Right lobe of liver (tissue), 6 donors: ENCODE results near the gene B3GNT4. TPM values are rescaled to one million over a fixed set of nuclear protein-coding genes. Genes with fewer than 3 reads are reported as not detected.

Experiments used
- ATAC-seq, 4 donors: fragments of 200-7000 bp; cut with Tn5 transposase; one replicate each; pipeline ENCODE4 v1.9.1; 2020; ENCODE audit warnings: mild to moderate bottlenecking in 4 of 4, moderate library complexity in 4 of 4
- DNase-seq, 3 donors: peaks; one replicate each; pipeline ENCODE4 v3.0.0-alpha.2; 2020
- H3K27ac ChIP-seq, 3 donors: fragments of 200-600 bp; one replicate each; pipeline ENCODE4 v1.8.0; 2022
- H3K27me3 ChIP-seq, 2 donors: fragments of 200-600 bp; one replicate each; pipeline ENCODE4 v1.8.0; 2022
- H3K36me3 ChIP-seq, 4 donors: fragments of 200-600 bp; sonication (generic) in 1 of 4; one replicate each; pipeline versions ENCODE4 v1.5.1 to v1.8.0; 2017 to 2022; ENCODE audit warnings: control low read depth in 1 of 4
- H3K4me1 ChIP-seq, 4 donors: fragments of 200-600 bp; sonication (generic) in 1 of 4; one replicate each; pipeline versions ENCODE4 v1.5.1 to v1.8.0; 2017 to 2022; ENCODE audit warnings: control low read depth in 1 of 4
- H3K4me3 ChIP-seq, 3 donors: fragments of 200-600 bp; one replicate each; pipeline ENCODE4 v1.8.0; 2022
- H3K9me3 ChIP-seq, 4 donors: fragments of 200-600 bp; sonication (generic) in 1 of 4; one replicate each; pipeline versions ENCODE4 v1.5.1 to v1.8.0; 2017 to 2022; ENCODE audit warnings: control low read depth in 1 of 4
- CTCF ChIP-seq, 4 donors: fragments of 200-600 bp in 3 of 4; fragments of 450-650 bp in 1 of 4; IDR thresholded peaks; one replicate each; pipeline versions ENCODE4 v1.5.1 to v1.8.0; 2016 to 2022; ENCODE audit warnings: antibody characterized with exemption in 4 of 4, mild to moderate bottlenecking in 2 of 4
- POLR2A ChIP-seq: fragments of 450-650 bp; IDR thresholded peaks from one replicate; pipeline ENCODE4 v1.6.1; 2017; ENCODE audit warnings: antibody characterized with exemption, mild to moderate bottlenecking
- WGBS: methylation state at CpG from one replicate; pipeline ENCODE4 v1.1.6; 2018; ENCODE audit warnings: low coverage, low lambda C conversion rate; ENCODE audit not compliant: insufficient coverage; ENCODE audit errors: missing lambda C conversion rate; 5-methylcytosine and 5-hydroxymethylcytosine counted together
- intact Hi-C, 2 donors: fragments of 100-400 bp; cut with DNase I; formaldehyde crosslinking; loops; one replicate each; pipeline versions ENCODE4 v1.11.2 to v1.14.1; 2022
- total RNA-seq, 6 experiments: library from RNA; depleted of rRNA in 2 of 6; stranded (reverse); fragments of >200 nt in 2 of 6; fragmentation: NEBNext Ultra II Directional in 3 of 6; extraction: Animal tissue kit (Norgen Biotek cat#: 25700) in 3 of 6; gene quantifications; one replicate each; pipeline versions ENCODE4 v1.1.0 to v1.2.4, GENCODE V29; 2016 to 2023
- donor health status: DM: no; HTN: yes; CAD: no.
- donor health status: DM: no; HTN: no; CAD: no.
- donor health status: DM: no; HTN: no; CAD: no.
- donor health status: DM: no; HTN: yes; CAD: no.
- donor health status: DM: no; HTN: yes; CAD: no.

Gene B3GNT4
- total RNA-seq, 6 experiments from 2014 or later: 0.42 to 0.43 TPM; not detected in 4

- 87% methylated on average over 3 of the region's 7 CpGs for WGBS
- Histone ChIP-seq H3K4me1 (peaks cover 0 to 19% (median 0%) of the 10 kb centered on the region in 4 donors), H3K4me3 (peak overlapping the region in 1 of 3 donors; percentile 29), H3K27ac (peak overlapping the region in 2 of 3 donors; percentile 49 to 53), H3K36me3 (no peaks in the 10 kb centered on the region), H3K9me3 (no peaks in the 10 kb centered on the region), H3K27me3 (no peaks in the 10 kb centered on the region)
- ATAC-seq: no peak
- DNase-seq: no peak
- intact Hi-C loops: no loop called here
- no peak for TF ChIP-seq POLR2A
- no peak for TF ChIP-seq CTCF (IDR thresholded peaks at IDR 0.05)
Measured at GRCh38 chr12:122185079-122185478, 18.4 kb upstream of the B3GNT4 start.

GRCh38 chr12:122185494-122186082, 17.9 kb upstream of the B3GNT4 start:
- Histone ChIP-seq H3K9me3 (no peaks in the 10 kb centered on the region), H3K4me1 (peaks cover 0 to 19% (median 0%) of the 10 kb centered on the region in 4 donors), H3K27ac (peak overlapping the region in 2 of 3 donors; percentile 49 to 53), H3K4me3 (peak overlapping the region in 1 of 3 donors; percentile 29), H3K36me3 (no peaks in the 10 kb centered on the region), H3K27me3 (no peaks in the 10 kb centered on the region)
- 25% methylated on average over 2 of the region's 10 CpGs for WGBS
- TF ChIP-seq POLR2A: no peak
- no peak for TF ChIP-seq CTCF (IDR thresholded peaks at IDR 0.05)
- ATAC-seq: peak; percentile 77 to 88 (median 80)
- DNase-seq: peak in 2 of 3 donors; percentile 34 to 60
- intact Hi-C loops: no loop called here

- Histone ChIP-seq H3K4me3 (no peak overlapping the region), H3K27ac (no peak overlapping the region), H3K4me1 (peaks cover 0 to 19% (median 0%) of the 10 kb centered on the region in 4 donors), H3K27me3 (no peaks in the 10 kb centered on the region), H3K9me3 (no peaks in the 10 kb centered on the region), H3K36me3 (no peaks in the 10 kb centered on the region)
- ATAC-seq: no peak
- intact Hi-C loops: no loop called here
- TF ChIP-seq CTCF (IDR thresholded peaks at IDR 0.05): no peak
- TF ChIP-seq POLR2A: no peak
- 80% methylated on average over 1 of the region's 12 CpGs for WGBS
- DNase-seq: no peak
Measured at GRCh38 chr12:122187466-122187865, 16.0 kb upstream of the B3GNT4 start.

GRCh38 chr12:122189626-122190475, 13.7 kb upstream of the B3GNT4 start:
- 79% methylated on average over 10 of the region's 34 CpGs for WGBS
- H3K27ac ChIP-seq: no peak overlapping the region
- no peak for TF ChIP-seq POLR2A
- TF ChIP-seq CTCF (IDR thresholded peaks at IDR 0.05): no peak
- no peaks in the 10 kb centered on the region for H3K36me3 ChIP-seq
- H3K4me1 ChIP-seq: peaks cover 0 to 14% (median 0%) of the 10 kb centered on the region in 4 donors
- no peak overlapping the region for H3K4me3 ChIP-seq
- H3K9me3 ChIP-seq: no peaks in the 10 kb centered on the region
- intact Hi-C loops: loop anchor here in 1 of 2 donors (10.0 kb wide), 1 partner anchor 45 kb away; no protein-coding TSS in a partner anchor
- DNase-seq: no peak
- no peaks in the 10 kb centered on the region for H3K27me3 ChIP-seq
- ATAC-seq: no peak
